ENCODE measurements around the gene INHBC.
"Not testable (repeated sequence)": the region's sequence is repeated elsewhere in the genome, so short reads cannot be mapped to it uniquely, and the experiment has no call there.

Gene INHBC

DNA sequence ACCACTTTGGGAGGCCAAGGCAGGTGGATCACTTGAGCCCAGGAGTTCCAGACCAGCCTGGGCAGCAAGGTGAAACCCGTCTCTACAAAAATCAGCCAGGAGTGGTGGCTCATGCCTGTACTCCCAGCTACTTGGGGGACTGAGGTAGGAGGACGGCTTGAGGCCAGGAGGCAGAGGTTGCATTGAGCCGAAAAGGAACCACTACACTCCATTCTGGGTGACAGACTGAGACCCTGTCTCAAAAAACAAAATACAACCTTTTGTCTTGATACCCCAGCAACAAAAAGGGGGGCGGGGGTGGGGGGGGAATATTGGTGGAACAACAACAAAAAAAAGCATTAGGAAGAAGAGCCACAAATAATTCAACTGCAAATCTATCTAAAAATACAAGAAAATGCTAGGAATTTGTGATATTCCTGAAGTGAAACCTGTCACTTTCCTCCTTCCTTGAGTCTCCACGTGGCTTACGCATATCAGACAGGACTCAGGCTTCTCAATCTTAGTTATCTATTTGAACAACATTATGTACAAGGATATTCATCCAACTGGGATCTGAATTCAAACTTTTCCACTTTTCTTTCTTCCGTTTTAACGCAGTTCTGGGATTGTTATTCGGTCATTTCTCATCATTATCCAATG, 5.0 kb upstream of the INHBC start:
- no peak for DNase-seq (ENCODE audit: low read depth)

DNA sequence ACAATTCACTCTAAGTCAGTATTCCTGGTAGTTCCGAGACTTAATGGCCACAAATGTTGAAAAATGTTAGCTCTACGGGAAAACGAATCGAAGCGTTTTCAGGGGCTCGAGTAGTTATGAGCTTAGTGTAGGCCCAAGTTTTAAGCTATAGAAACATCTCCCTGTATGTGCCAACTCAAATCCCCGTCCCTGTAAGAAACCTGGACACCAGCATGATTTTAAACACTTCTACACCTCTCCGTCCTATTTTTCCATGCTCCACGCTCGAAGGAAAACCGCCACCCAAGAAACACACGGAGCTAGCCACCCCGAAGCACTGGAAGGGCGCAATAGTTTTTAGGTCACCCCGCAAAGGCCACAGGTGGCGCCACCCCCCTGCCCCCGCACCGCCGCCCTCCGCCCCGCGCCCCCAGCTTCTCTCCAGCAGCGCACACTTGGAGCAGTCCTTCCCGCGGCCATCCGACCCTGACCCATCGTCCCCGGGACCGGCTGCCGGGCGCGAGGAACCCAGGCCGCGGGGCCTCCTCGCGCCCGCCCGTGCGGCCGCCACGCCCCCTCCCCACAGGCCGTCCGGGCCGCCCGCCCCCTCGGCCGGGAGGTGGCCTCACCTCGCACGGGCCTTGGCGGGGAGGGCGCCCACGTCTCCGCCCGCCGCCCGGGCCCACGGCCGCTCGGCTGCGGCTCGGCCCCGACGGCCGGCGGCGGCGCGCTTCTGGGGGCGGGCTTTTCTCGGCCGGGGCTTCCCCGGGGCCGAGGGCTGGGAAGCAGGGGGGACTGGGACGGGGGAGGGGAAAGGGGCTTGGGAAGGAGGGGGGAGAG, 4.3 kb upstream of the INHBC start:
- DNase-seq (ENCODE audit: low read depth), result no peak

DNA sequence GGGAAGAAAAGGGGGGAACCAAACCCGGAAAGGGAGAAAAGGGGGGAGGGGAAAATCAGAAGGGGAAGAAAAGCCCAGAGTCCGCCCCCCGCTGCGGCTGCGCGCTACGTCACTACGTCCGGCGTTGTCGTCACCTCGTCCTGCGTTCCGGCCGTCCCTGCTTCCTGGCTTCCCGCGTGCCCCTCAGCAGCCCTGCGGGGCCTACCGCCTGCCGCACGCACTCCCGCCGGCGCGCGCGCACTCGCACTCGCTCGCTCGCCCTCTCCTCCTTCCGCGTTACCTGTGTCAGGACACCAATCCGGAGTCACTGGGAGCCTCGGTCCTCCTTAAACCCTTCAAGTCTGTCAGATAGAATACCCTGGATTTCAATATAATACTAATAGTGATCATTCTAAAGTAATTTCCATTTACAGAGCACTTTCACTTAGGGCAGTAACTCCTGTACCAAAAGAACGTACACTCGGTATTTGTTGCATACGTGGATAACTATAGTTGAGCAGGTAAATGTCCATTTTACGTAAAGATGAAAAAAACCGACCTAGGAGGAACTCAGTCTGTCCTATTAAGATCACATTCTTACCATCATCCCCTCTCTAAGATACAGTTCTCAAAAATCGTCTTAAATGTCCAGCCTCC, 3.5 kb upstream of the INHBC start, which contains the start of gene R3HDM2:
TSS of gene R3HDM2 (minus strand) at position 113 of the 636 bp plus-strand sequence. CDS start 120,615 bp downstream, outside the sequence.
- DNase-seq (ENCODE audit: low read depth), result peak; percentile 64

DNA sequence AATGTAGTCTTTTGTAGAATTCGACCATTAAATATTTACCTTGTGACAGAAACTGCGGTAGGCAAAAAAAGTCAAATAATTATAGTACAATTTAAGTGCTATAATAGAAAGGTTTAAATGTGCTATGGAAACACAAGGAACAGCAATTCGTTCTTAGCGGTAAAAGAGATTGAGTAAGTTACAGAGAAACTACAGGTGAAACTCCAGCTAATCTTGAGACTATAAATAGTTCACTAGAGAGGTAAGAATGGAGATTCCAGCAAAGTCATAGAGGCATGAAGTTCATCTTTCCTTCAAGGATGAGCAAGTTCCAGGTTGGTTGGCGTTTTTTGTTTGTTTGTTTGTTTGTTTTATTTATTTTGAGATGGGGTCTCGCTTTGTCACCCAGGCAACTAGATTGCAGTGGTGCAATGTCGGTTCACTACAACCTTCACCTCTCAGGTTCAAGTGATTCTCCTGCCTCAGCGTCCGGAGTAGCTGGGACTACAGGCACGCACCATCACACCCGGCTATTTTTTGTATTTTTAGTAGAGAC, 2.9 kb upstream of the INHBC start:
- DNase-seq (ENCODE audit: low read depth), result no peak

DNA sequence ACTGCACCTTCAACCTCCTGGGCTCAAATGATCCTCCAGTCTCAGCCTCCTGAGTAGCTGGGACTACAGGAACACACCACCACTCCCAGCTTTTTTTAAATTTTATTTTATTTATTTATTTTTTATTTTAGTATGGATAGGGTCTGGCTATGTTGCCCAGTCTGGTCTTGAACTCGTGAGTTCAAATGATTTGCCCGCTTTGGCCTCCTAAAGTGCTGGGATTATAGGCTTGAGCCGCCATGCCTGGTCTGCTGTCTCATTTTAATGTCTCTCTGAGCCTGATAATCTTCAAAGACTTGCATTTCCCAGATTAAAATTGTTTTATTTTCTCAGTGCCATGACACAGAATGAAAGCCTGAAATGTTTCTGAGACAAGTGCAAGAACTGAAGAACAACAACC, 1.2 kb upstream of the INHBC start:
- DNase-seq (ENCODE audit: low read depth), result no peak

DNA sequence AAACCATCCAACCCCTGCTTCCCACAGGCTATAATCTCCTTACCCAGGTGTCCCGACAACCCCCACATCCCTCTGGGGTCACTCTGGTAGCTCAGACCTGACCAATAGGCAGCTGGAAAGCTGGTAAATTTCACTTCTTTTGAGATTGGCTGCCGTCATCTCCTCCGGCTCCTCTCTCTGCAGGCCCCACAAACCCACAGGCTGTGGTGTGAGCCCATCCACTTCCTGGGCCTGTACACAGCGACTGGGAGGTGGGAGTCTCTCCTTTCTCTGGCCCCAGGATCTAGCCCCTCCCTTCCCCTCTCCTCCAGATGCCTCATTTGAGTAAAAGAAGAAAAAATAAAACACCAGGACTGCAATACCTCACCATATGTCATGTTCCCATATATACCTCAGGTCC, 709 bp downstream of the INHBC start:
- no peak for DNase-seq (ENCODE audit: low read depth)

DNA sequence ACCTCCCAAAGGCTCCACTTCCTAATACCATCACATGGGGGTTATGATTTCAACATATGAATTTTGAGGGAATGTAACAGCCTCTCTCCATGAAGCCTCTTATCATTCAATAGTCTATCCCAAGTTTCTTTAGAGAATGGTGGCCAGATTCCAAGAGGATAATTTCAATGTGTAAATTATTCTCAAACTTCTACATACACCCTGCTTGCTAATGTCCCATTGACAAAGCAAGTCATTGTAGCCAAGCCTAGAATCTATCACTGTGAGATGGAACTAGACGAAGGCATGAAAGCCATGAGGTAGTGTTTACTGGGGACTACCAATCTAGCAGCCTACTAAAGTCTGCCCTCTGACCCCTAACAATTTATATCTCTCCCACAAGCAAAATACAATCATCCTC, 3.8 kb downstream of the INHBC start:
- no peak for DNase-seq (ENCODE audit: low read depth)

DNA sequence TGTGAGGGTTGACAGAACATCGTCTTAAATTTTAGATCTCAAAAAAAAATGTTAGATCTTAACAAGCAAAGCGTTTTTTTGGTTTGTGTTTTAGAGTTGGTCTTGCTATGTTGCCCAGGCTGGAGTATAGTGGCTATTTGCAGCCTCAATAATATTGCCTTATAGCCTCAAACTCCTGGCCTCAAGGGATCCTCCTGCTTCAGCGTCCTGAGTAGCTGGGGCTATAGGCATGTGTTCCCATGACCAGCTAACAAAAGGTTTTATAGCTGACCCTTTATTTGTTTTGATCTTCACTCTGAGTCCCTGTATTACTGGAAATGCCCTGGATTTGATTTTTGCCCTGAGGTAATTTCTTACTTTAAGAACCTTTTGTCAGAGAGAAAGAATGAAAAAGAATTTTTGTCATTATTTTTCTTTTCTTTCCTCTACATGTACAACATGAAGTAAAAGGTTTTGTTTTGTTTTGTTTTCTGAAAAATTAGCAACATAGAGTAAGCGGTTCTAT, 5.2 kb downstream of the INHBC start:
- DNase-seq (ENCODE audit: low read depth), result no peak

DNA sequence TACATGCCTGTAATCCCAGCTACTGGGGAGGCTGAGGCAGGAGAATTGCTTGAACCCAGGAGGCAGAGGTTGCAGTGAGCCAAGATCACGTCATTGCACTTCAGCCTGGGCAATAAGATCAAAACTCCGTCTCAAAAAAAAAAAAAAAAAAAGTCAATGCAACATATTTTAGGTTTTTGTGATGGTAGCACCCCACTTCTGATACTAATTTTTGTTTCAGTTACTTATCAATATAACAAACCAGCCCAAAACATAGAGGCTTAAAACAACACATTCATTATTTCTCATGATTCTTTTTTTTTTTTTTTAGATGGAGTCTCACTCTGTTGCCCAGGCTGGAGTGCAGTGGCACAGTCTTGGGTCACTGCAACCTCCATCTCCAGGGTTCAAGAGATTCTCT, 6.8 kb downstream of the INHBC start:
- DNase-seq (ENCODE audit: low read depth), result not testable (repeated sequence)

DNA sequence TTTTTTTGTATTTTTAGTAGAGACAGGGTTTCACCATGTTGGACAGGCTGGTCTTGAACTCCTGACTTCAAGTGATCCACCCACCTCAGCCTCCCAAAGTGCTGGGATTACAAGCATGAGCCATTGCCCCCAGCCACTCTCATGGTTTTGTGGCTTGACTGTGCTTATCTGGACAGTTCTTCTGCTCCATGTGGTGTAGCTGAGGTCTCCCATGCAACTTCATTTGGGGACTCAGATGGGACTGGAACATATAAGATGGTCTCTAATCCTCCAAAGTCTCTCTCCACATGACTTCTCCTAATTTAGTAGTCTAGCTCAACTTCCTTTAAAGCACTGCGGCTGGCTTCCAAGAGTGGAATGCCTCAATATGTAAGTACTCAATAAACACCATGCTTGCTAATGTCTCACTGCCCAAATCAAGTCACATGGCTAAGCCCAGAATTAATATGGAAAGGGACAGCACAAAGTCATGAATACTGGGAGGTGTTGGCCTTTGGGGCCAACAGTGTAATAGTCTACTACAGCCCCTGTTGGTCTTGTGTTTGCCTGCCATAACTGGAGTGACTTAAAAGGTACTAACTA, 7.4 kb downstream of the INHBC start:
- no peak for DNase-seq (ENCODE audit: low read depth)

DNA sequence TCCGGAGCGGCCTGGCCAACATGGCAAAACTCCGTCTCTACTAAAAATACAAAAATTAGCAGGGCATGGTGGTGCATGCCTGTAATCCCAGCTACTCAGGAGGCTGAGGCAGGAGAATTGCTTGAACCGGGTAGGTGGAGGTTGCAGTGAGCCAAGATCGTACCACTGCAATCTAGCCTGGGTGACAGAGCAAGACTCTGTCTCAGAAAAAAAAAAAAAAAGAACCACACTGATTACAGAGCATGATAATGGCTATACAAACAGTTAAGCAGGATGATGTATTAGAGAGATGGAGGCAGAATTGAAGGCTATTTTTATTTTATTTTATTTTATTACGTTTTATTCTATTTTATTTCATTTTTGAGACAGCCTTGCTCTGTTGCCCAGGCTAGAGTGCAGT, 9.8 kb downstream of the INHBC start:
- not testable (repeated sequence) for DNase-seq (ENCODE audit: low read depth)

DNA sequence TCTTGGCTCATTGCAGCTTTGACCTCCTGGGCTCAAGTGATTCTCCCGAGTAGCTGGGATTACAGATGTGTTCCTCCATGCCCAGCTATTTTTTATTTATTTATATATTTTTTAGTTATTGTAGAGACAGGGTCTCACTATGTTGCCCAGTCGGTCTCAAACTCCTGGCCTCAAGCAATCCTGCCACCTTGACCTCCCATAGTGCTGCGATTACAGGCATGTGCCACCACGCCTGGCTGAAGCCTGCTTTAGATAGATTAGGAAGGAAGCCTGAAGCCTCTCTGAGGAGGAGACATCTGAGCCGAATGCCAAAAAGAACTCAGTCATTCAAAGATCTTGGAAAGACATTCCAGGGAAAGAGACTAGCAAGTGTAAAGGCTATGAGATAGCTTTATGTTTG, 10.2 kb downstream of the INHBC start:
- no peak for DNase-seq (ENCODE audit: low read depth)

DNA sequence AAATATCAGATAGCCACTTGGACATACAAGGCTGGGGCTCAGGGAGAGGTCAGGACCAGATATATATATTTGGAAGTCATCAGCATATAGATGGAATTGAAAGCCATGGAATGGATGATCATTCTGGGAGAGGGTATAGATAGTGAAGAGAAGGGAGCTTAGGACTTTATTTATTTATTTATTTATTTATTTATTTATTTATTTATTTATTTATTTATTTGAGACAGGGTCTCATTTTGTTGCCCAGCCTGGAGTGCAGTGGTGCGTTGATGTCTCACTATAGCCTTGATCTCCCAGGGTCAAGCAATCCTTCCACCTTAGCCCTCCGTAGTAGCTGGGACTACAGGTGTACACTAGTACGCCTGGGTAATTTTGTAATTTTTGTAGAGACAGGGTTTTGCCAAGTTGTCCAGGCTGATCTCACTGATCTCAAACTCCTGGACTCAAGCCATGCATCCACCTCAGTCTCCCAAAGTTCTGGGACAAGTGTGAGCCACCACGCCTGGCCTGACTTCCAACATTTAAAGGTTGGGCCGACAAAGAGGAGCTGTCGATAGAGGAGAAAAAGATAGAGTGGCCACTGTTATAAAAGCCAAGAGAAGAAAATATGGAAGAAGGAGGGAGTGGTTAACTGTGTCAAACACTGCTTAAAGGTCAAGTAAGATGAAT, 11.8 kb downstream of the INHBC start:
- no peak for DNase-seq (ENCODE audit: low read depth)

DNA sequence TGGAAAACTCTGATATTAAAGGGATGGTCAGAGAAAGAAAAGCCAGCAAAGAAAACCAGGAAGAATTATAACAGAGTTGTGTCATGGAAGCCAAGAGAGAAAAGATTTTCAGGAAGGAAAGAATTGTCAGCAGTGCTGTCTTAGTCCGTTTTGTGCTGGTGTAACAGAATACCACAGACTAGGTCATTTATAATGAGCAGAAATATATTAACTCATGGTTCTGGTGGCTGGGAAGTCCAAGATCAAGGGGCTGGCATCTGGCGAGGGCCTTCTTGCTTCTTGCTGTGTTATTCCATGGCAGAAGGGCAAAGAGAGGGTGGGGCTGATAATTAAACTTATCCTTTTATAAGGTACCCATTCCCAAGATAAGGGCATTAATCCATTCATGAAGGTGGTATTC, 14.1 kb downstream of the INHBC start:
- DNase-seq (ENCODE audit: low read depth), result no peak

DNA sequence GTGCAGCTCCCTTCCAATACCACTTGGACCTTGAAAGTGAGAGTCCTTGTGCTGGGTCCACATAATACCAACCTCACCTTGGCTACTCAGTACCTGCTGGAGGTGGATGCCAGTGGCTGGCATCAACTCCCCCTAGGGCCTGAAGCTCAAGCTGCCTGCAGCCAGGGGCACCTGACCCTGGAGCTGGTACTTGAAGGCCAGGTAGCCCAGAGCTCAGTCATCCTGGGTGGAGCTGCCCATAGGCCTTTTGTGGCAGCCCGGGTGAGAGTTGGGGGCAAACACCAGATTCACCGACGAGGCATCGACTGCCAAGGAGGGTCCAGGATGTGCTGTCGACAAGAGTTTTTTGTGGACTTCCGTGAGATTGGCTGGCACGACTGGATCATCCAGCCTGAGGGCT, 14.8 kb downstream of the INHBC start:
- no peak for DNase-seq (ENCODE audit: low read depth)

DNA sequence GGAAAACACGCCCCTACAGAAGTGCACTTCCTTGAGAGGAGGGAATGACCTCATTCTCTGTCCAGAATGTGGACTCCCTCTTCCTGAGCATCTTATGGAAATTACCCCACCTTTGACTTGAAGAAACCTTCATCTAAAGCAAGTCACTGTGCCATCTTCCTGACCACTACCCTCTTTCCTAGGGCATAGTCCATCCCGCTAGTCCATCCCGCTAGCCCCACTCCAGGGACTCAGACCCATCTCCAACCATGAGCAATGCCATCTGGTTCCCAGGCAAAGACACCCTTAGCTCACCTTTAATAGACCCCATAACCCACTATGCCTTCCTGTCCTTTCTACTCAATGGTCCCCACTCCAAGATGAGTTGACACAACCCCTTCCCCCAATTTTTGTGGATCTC, 15.5 kb downstream of the INHBC start:
- no peak for DNase-seq (ENCODE audit: low read depth)

DNA sequence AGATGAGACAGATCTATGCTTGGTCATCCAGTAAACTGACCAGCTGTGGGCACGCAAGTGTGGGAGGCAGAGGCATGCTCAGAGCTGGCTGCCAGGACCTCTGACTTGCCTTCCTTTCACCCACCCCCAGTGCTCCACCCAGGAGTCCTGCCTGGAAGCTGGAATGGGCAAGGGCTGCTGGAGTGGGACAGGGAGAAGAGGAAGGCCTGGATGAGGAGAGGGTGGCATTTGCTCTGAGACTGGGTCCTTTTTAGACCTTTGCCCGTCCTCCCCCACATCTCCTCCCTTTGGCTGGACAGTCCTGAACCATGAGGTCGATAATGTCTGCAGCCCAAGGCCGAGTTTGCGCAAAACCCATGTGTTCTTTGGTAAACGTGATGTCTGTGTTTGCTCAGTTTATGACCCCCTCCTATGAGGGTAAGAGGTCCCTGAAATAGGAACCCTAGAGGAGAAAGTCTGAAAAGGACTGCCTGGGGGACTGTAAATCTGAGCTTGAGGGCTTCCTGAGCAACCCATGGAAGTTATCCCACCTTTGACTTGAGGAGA, 16.7 kb downstream of the INHBC start:
- no peak for DNase-seq (ENCODE audit: low read depth)

DNA sequence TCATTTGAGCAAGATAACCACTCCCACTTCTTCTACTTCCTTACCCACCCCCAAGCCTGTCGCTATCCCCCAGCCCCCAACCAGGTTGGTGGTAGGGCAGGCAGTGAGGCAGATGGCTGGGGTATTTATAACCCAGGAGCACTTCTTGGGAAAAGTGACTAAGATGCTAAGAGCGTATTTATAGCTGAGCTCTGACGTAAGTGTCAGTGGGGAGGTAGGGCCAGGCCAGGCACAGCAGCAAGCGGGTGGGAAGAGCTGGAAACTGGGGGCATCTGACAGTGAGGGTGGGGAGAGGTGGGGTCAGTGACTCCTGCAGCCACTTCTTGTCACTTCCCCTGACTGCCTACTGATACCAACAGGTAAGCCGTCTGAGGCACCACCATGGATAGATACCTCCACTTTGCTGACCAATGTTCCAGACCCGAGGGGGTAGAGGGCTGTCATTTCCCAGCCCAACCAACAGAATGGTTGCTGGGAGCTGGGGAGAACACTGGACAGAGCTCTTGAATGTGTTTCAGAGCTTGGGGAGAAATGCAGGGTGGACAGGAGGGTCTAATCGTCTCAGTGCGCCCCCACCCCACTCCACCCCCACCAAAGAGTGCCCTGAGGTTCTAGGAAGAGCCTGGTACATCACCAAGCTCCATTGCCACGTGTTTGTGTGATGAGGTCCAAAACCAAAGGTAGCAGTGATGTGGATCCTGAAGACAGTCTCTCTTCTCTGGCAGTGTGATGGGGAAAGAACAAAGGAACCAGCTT, 17.8 kb downstream of the INHBC start:
- DNase-seq (ENCODE audit: low read depth), result peak; percentile 65

DNA sequence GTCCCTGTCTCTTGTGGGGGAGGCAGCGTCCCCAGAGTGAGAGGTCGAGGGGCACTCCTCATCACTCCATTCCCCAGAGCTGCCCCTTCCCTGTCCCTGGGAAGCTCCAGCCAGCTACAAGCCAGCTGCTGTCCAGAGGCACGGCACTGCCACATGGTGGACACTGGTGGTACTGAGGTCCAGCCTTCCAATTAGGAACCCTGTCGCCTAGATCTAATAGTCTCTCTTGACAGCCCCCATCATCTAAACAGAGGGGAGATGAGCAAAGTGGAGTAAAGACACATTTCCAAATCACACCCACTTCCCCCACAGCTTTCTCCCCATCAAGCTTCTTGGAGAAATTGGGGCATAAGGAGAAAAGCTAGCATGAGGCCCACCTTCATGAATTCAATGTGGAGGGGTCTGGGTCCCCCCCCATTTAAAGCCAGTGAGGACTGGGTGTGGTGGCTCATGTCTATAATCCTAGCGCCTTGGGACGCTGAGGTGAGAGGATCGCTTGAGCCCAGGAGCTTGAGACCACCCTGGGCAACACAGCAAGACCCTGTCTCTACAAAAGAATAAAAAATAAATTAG, 18.4 kb downstream of the INHBC start:
- peak; percentile 36 for DNase-seq (ENCODE audit: low read depth)

DNA sequence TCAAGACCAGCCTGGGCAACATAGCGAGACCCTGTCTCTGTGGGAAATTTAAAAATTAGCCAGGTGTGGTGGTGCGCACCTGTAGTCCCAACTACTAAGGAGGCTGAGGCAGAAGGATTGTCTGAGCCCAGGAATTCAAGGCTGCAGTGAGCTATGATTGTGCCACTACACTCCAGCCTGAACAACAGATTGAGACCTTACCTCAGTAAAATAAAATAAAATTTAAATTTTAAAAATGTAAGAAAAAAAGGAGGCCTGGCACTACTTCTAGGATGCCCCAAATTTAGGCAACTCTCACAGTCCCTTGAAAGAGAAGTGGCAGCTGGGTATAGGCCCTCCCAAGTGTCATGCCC, 19.6 kb downstream of the INHBC start:
- no peak for DNase-seq (ENCODE audit: low read depth)
